DMS53 (cell line): ENCODE results near the gene SH3PXD2A.
"Not testable (repeated sequence)": the region's sequence is repeated elsewhere in the genome, so short reads cannot be mapped to it uniquely, and the experiment has no call there.

Experiments used
- DNase-seq: peaks from one replicate; lab custom pipeline; 2025; lab: John Stamatoyannopoulos, UW

SH3PXD2A gene

DNA sequence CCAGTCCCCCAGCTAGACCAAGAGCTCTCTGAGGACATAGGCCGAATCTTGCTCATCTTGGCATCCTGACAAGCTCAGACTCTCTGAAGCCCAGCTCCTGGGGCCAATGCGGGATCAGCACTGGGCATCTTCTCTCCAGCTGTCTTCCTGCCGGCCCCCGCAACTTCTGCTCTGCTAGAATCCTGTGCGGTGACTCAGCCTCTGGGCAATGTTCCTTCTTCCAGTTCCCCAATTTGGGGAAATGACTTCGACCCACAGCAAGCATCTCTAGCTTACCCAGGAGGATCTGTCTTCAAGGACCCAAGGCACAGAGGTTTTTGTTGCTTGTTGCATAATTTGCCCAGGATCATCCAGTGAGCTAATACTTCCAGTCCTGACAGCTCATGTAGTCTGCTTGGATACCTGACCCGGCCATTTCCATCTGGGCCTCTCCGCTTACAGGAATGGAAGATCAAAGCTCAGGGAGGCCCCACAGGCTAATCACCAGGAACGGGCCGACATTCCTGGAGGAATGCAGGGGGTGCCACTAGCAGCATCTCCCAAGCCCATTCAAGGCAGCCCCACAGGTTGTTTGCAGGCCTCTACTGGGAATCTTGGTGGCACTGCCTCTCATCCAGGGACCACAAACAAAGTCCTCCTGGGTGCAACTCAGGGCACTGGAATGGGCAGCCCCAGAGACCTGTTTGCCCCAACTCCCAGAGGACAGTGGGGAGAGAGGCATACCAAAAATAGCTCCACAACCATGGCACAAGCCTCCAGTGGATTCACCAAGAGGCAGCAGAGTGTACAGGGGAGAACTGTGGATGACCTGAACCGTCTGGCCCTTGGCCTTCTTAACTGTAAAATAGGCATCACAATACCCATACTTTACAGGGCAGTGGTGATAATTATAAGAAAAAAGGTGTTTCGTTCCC is 210.0 kb downstream of the SH3PXD2A start:
- DNase-seq = no peak

DNA sequence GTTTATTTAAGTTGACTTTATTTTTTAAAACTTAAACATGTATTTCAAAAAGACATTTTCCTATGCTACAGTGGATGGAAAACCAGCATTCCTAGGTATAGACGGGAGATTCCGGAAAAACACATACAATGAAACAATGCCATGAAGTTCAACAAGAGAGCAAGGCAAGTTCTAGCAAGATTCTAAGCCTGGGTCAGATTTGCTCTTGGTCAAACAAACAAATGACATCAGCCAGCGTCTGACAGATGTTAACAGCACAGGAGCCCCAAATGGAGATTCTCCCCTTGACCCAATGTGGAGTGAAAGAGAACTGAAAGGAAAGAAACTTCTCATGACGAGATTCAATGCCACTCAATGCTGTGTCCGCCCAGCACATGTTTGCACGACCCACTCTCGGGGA is 212.0 kb downstream of the SH3PXD2A start:
- no peak for DNase-seq

DNA sequence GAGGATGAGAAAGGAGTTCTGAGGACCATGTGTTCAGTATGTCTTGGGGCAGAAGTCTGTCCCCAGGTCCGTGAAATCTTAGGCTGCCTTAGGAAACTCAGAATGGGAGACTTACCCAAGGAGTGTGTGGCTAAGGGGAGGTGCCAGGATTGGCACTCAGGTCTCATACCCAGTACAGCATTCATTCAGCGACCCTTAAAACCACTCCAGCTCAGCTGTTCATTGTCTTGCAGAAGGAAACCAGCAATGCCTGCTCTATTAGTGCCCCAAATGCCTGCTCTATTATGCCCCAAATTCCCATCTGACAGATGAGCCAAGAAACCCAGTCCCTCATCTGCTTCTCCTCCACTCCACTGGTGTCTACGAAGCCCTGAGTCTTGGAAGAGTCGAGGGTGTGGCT is 214.1 kb downstream of the SH3PXD2A start:
- DNase-seq = no peak

DNA sequence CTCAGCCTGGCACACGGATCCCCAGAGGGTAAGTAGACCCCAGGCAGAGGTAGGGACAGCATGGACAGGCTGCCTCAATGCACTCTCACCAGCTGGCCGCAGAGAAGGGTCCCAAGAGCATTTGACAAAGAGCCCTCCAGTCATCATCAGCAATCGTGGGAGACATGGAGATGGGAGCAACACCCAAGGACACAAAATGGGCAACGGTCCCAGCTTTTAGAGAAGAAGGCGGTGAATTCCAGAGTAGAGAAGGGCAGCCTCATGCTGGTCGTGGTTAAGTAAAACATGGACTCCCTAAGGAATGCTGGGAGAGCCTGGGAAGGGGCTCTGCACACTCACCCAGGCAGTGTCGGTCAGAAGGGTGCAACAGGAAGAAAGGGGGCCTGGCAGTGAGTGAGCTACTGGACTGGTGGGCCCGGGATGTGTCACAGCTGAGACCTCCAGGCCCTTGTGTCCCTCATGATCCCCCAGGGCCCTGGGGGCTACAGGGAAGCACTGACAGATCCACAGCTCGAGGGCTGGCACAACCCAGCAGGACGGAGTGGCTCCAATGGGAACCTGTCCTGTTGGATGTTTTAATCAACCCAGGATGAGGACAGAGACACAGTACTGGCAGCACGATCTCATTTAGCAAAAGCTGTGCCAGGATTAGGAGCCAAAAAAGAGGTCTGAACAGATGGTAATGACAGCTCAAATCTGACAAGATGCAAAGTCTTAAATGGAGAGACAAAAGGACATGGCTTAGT is 214.8 kb downstream of the SH3PXD2A start:
- no peak for DNase-seq

DNA sequence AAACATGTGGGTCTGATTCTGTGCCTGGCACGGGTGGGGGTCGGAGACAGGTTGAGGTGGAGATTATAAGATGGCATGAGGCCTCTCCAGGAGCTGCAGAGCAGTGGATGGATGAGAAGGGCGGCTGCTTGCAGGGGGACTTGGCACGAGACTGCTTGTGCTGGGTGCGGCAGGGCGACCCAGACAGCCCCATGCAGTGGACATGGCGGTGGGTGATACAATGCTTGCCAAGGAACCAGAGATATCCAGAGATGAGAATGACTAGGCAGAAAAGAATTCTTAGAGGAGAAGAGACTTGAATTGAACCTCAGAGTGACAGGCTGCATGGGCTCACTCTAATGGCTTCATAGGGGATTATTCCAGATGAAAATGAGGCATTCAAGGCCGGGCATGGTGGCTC is 216.4 kb downstream of the SH3PXD2A start:
- no peak for DNase-seq

DNA sequence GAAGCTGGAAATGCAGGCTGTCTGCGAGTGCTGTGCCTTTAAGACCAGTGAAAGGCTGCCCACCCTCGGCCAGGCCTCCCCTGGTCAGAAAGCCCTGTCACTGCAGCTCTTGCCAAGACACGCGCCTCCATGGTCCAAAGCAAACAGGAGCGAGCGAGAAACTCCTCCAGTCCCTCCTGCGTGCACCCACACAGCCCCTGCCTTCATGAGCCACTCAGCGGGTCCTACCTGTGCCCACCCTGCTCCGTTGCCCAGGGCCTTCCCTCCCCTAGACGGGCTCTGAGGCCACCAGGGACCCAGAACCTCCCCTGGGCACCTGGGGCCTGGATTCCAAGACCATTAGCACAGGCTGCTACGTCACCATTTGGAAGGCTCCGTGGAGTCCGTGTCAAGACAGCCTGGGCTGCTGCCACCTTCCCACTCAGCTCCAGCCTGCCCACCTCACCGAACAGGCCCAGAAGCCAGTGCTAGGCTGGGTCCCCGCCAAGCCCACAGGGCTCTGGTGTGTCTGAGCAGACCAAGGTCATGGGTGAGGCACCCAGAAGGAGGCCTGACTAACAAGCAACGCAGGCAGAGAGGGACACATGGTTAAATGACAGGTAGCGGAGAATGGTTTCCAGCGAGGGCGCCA is 217.3 kb downstream of the SH3PXD2A start:
- DNase-seq = no peak

DNA sequence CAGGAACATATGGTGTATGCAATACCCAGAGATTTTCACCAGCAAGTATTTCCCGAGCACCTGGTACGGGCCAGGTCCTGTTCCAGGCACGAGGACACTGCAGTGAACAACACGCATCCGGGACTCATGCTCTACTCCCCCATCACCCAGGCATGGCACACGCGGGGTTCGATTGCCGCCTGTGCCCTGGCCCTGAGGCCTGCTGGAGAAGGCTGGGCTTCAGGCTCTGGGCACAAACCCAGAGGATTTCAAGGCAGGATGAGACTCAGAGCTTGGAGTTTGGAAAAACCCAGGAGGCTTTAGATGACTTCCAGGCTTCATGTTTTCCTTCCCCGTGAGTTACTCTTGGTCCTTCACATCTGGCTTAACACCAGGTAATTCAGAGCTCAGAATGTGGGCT is 218.4 kb downstream of the SH3PXD2A start:
- DNase-seq = no peak

DNA sequence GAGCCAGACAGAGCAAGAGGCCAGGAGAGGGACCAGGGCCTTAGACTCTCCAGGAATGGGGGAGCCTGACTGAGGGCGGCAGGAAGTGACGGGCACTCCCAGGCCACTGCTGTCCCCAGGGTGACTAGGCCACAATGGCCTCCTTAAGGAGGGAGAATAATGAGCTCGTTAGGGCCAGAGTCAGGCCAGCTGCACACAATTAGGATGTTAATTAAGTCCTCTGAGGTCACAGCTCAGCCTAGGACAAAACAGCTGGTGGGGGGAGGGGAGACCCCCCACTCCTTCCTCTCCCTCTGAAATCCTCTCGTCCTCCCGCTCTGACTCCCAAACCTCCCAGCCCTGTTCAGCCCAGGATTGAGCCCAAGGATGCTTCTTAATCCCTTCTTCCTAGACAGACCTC is 218.9 kb downstream of the SH3PXD2A start:
- DNase-seq = no peak

DNA sequence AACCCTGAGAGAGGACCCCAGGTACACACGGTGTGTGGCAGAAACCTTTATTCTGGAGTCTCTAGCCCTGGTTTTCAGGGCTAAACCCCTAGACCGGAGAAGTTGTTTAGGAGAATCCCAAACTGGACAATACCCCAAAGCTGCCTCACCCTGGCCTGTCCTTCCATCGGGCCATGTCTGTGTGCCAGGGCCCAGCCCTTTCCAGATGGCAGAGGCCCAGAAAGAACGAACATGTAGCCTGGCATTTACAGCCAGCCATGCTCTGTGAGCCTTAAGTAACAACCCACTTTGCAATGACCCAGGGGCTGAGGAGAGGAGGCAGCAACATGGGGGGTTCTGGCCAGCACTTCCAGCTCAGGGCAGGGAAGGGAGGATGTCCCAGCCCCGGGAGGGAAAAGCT is 219.8 kb downstream of the SH3PXD2A start:
- no peak for DNase-seq

DNA sequence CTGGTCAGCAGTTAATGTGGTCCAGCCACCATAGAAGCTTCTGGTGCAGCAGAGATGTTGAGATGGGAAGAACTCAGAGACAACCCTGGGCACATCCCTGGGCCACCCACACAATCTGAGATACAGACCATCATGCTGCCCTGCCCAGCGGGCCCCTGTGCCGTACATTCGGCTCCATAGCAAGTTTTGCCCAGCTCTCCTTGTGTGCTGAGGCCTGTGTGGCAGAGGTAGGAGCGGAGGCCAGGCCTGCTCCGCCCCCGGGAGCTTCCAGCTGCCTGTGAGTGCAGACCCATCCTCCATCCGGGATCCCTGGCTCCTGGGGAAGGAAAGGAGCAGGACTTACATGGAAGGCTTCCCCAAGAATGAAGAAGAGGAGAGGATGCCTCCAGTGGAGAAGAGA is 221.5 kb downstream of the SH3PXD2A start:
- DNase-seq = no peak

DNA sequence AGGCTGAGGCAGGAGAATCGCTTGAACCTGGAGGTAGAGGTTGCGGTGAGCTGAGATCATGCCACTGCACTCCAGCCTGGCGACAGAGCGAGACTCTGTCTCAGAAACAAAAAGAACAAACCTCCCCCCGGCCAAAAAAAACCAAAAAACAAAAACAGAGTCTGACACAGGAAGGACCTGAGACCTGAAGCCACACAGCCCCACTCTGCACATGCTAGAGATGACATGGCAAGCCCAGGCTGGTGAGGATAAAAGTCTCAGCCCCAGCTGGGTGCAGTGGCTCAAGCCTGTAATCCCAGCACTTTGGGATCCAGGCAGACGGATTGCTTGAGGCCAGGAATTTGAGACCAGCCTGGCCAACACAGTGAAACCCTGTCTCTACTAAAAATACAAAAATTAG is 222.5 kb downstream of the SH3PXD2A start:
- DNase-seq = not testable (repeated sequence)

DNA sequence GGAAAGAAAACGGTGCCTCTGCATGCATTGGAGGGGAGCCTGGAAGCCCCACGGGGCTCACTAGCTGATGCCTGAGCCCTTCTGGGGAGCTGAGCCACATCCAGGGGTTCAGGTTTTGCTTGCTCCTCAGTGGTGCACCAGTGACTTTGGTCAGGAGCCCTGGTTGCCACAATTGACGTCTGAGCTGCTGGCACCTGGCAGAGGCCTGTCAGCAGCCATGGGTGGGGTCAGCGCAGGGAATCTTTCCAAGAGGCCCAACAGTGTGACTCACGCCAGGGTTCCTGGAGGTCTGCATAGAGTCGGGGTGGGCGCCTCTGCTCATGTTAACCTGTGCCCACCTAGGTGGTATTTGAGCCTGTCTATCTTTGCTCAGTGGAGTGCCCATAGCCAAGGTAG is 223.1 kb downstream of the SH3PXD2A start:
- no peak for DNase-seq

DNA sequence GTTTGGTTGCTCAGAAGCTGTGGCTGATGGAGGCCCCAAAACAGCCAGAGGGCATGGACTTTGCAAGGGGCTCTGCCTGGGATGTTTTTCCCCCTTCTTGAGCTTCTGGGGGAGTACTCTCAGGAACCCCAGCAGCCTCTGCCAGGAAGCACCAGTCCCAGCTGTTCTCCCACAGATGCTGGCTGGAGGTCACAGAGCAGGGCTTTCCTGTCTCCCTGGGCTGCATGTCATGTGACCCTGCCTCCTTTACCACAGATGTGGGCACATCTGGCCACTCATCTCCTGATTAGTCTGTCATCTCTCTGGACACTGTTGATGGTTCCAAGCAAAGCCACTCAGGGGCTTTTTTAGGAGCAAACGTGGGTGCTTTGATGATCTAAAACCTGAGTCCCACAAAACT is 225.2 kb downstream of the SH3PXD2A start:
- DNase-seq = no peak

DNA sequence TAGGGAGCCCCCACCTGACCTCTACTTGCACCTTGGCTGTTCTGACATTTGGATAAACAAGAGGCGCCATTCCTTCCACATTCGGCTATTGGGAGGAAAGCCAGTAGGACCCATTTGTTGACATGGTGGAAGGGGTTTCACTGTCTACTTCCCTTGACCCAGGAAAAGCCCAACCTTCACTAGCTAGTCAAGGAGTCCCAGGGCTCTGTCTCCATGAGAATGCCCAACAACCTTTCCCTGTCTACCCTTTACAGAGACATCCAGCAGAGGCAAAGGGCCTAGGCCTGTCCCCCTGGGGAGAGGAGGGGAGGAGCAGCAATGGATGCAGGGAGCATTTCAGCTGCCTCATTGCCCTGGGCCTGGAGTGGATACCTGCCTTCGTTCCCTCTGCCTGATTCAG is 225.8 kb downstream of the SH3PXD2A start:
- DNase-seq = no peak

DNA sequence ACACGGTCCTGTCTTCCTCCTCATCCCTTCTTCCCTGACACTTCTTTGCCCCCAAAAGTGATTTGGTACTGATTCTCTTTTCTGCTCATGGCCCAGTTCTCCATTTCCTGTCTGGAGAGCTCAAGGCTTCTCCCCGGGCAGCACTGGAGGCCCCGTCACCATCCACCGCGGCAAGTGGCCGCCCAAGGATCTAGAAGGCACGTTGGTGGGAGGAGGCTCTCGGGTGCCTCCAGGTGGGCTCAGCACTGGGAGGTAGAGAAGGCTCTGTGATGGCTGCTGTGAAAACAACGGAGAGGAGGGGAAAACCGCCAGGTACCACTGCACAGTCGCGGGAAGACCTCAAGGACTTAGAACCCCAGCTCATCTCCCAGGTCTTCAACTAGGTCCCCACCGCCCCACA is 227.5 kb downstream of the SH3PXD2A start:
- no peak for DNase-seq

DNA sequence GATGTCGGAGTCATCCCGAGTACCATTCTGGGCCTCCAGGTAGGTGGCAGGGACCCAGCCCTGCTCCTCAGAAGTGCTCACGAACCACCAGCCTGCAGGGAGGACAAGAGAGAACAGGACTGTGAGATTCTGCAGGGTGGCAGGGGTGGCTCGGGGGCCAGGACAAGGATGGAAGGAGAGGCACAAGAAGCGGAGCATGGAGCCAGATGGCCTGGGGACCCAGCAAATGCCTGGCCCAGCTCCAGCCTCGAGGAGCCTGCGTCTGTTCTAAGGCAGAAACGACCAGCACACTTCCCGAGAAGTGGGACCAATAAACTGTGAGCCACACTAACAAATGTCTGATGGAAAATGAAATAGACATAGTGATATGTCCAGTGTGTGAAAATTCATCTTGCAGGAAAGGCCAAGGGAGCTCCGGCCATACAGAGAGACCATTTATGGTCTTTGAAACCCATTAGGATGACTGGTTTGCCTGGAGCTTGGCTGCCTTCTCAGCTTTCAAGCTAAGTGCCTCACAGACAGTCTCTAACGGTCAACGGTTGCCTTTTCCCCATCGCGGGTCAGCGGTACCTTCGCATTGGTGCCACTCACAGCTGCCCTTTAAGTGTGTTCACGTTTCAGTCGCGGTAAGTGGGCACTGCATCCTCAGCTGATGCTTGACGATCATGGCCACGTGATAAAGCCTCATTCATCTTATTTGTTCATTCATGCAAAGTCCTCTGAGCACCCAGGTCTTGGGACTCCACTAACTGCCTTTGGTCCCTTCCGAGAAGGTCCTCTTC is 228.1 kb downstream of the SH3PXD2A start:
- DNase-seq = peak; percentile 25

DNA sequence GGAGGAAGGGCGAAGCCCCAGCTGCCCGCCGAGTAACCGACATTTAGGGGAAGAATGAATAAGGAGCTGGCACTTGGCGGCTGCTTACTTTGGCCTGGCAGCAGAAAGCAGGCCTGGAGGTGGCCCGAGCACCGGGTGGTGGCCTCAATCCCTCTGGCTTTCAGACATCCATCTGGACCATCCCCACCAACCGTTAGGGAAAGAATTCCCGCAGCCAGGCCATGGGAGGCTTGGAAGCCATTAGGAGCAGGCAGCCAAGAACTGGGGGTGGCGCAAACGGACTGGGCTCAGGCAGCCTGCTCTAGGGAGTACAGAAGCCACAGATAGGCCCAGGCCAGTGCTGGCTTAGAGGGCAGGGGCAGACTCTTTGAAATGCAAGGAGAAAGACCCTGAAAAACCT is 229.2 kb downstream of the SH3PXD2A start:
- DNase-seq = no peak

DNA sequence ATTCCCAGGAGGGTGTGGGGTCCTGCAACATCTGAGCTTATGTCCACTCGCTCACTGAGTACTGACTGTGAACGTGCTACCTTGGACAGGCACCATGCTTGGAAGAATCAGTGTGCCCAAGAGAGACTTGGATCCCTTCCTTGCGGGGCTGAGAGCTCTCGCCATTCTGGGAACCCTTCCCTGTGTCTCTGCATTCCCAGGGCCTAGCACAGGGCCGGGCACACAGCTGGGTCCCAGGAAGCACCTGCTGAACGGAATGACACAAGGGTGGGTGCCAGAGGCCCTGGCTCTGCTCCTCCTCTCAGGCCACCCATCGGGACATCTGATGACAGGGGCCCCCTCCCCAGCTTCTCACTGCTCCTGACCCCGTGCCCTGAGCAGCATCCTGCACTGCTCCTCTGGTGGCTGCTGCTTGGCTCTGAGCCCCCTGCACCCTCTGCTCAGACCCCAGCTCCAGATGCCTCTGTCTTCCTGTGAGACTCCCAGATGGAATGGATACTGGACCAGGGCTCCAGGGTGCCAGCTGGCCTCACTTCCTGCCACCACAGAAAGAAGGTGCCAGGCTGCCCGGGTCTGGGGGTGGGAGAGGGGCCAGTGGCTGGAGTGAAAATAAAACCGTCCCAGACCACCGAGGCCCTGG is 232.3 kb downstream of the SH3PXD2A start:
- no peak for DNase-seq

DNA sequence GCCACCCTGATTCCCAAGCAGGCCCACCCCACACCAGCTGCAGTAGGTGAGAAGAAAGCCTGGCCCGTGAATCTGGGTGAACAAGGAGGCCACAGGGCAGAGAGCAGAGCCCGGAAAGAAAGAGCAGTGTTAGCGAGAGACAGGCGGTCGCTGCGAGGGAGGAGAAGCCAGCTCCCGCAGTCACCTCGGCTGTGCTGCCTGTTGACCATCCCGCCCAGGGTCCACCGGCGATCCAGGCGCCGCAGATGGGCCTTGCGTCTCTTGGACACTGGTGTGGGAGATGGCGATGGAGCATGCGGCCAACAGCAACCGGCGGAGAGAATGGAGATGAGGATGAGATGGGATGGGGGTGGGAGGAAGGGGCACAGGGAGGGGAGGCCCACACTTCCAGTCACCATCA is 233.1 kb downstream of the SH3PXD2A start:
- DNase-seq = no peak

DNA sequence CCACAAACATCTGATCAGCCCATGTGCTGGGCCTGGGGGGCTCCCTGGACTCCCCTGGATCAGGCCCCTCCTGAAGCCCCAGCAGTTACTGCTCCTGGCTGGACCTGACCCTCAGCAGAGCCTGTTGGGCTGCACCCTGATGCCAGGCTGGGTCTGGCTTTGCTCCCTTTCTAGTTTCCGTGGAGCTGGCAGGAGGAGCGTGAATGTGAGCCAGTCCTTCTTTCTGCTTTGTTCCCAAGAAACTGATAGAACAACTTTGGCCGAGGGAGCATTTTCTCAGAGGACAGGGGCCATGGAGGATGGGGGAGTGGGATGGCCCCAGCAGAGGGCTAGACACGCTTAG is 233.6 kb downstream of the SH3PXD2A start:
- no peak for DNase-seq

DNA sequence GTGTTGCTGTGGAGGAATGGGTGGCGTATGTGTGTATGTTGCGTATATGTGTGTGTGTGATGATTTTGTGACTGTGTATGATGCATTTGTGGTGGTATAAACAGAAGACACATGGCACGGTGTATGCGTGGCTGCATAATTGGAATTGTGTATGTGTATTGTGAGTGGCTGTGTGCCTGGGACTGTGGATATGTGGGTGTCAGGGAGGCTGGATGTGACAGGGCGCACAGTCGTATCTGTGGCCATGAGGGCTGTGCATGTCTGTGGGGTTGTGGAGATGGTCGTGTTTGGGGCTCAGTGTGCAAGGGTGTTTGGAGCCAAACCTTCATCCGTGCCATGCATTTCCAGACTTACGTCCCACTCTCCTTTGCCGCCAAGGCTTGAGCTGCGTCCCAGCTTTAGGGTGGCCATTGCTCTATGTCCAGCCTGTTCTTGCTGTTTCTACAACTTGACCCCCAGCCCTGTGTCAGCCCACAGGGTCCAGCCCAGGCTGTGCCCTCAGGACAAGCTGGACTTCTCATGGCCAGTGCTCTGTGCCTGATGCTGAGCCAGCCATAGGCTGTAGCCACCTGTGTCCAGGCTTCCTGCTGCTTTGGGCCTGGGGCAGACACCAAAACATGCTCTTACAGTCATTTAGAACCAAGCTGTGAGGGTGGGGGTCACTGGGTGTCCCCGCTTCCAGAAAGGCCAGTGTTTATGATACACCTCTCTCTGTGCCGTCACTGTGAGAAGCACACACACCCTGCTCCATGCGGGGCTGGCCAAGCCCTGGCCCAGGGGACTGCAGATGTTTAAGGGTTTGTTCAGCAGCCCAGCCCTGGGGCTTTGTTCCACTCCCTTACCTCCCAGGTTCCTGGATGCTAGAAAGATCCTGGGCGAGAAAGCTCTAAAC is 234.2 kb downstream of the SH3PXD2A start:
- DNase-seq = no peak
